ENCODE measurements around the gene HSD3B7. TPM values are rescaled to one million over a fixed set of nuclear protein-coding genes. Genes with fewer than 3 reads are reported as not detected.

The HSD3B7 gene
- total RNA-seq, 1 donor from 2014 or later: 3.5 TPM

DNA sequence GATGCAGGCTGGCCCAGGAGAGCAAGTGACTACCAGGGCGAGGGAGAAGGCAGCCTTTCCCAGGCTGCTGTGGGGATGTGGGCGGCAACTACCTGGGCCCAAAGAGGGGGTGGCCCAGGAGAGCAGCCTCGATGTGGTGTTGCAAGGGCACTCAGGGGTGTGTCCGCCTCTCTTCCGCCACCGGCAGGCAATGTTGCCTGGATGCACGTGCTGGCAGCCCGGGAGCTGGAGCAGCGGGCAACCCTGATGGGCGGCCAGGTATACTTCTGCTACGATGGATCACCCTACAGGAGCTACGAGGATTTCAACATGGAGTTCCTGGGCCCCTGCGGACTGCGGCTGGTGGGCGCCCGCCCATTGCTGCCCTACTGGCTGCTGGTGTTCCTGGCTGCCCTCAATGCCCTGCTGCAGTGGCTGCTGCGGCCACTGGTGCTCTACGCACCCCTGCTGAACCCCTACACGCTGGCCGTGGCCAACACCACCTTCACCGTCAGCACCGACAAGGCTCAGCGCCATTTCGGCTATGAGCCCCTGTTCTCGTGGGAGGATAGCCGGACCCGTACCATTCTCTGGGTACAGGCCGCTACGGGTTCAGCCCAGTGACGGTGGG, 2.7 kb downstream of the HSD3B7 start:
- H3K9me3 Mint-ChIP-seq: no peaks in the 10 kb centered on the region
- H3K4me3 Mint-ChIP-seq: no peak overlapping the region
- H3K36me3 Mint-ChIP-seq: peaks cover 4% of the 10 kb centered on the region
- DNase-seq (ENCODE audit: low spot score in 2 of 2, unreplicated experiment in 2 of 2): no peak
- H3K27ac Mint-ChIP-seq: no peak overlapping the region
- TF ChIP-seq, protein P1, sequence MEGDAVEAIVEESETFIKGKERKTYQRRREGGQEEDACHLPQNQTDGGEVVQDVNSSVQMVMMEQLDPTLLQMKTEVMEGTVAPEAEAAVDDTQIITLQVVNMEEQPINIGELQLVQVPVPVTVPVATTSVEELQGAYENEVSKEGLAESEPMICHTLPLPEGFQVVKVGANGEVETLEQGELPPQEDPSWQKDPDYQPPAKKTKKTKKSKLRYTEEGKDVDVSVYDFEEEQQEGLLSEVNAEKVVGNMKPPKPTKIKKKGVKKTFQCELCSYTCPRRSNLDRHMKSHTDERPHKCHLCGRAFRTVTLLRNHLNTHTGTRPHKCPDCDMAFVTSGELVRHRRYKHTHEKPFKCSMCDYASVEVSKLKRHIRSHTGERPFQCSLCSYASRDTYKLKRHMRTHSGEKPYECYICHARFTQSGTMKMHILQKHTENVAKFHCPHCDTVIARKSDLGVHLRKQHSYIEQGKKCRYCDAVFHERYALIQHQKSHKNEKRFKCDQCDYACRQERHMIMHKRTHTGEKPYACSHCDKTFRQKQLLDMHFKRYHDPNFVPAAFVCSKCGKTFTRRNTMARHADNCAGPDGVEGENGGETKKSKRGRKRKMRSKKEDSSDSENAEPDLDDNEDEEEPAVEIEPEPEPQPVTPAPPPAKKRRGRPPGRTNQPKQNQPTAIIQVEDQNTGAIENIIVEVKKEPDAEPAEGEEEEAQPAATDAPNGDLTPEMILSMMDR (IDR thresholded peaks at IDR 0.05; ENCODE audit: unreplicated experiment): no peak
- H3K27me3 Mint-ChIP-seq (ENCODE audit: low read depth): no peaks in the 10 kb centered on the region
- peaks cover 5% of the 10 kb centered on the region for H3K4me1 Mint-ChIP-seq

DNA sequence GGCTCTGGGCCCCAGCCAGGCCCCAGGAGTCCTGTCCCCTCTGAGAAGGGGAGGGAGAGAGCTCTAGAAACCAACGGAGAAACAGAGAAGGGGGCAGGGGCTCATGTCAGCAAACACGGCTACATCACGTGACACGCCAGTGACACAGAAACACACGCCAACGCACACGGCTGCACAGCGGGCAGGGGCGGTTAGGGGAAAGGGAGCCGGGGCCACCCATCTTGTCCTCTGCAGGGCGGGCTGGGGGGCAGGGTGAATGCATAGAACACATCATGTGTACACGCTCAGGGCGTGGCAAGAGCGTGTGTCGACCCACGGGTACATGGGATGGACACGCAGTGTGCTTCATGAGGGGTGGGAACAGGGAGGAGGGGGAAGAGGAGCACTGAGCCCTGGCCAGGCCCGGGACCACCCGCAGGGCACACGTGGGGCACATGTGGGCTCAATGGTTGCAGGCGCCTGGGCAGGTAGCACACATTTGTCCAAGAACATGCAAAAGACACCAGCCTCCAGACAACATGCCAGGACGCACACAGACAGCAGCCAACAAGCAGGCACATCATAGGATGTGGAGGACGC, 4.6 kb downstream of the HSD3B7 start:
- TF ChIP-seq, protein P1 (IDR thresholded peaks at IDR 0.05; ENCODE audit: unreplicated experiment): no peak
- Mint-ChIP-seq H3K27me3 (ENCODE audit: low read depth) (no peaks in the 10 kb centered on the region), H3K27ac (no peak overlapping the region), H3K4me3 (no peak overlapping the region), H3K36me3 (no peaks in the 10 kb centered on the region), H3K9me3 (no peaks in the 10 kb centered on the region), H3K4me1 (peaks cover 5% of the 10 kb centered on the region)
- DNase-seq (ENCODE audit: low spot score in 2 of 2, unreplicated experiment in 2 of 2): no peak

DNA sequence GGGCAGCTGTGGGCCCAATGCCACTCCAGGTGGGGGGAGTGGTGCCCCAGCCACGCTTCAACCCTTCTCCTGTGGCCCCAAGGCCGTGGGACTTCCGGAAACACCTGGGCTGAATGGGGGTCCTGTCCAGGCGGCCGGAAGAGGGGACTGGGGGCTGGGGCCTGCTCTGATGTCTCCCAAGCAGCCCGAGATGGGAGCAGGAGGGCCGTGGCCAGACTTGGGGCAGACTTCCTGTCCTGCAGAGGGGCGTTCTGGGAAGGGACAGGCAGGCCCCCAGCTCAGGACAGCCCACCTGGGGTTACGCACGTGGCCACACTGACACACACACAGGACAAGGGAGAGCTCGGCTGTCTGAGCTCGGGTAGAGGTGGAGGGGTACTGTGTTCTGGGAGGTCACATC, 5.1 kb downstream of the HSD3B7 start:
- no peak for DNase-seq (ENCODE audit: low spot score in 2 of 2, unreplicated experiment in 2 of 2)
- H3K36me3 Mint-ChIP-seq: no peaks in the 10 kb centered on the region
- H3K4me1 Mint-ChIP-seq: peaks cover 5% of the 10 kb centered on the region
- H3K27me3 Mint-ChIP-seq (ENCODE audit: low read depth): peaks cover 1% of the 10 kb centered on the region
- no peaks in the 10 kb centered on the region for H3K9me3 Mint-ChIP-seq
- H3K4me3 Mint-ChIP-seq: no peak overlapping the region
- H3K27ac Mint-ChIP-seq: no peak overlapping the region
- TF ChIP-seq, protein P1 (IDR thresholded peaks at IDR 0.05; ENCODE audit: unreplicated experiment): no peak

DNA sequence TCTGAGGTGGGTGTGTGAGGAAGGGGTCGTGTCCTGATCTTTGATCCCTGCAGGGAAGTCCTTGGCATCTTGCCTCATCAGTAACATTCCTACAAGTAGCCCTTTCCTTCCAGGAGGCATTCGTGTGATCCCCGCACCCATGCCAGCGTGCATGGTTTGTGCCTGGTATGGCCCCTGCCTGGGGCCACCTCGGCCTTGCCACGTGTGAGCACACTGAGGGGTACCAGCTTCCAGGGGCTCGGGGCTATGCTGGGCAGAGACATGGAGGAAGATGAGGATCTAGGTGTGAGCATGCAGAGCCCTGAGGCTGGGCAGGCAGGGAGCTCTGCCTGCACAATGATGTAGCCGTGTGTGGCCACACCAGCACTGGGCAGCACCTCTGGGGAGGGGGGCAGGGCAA, 6.0 kb downstream of the HSD3B7 start:
- Mint-ChIP-seq H3K4me1 (no peaks in the 10 kb centered on the region), H3K36me3 (no peaks in the 10 kb centered on the region), H3K27ac (no peak overlapping the region), H3K9me3 (no peaks in the 10 kb centered on the region), H3K27me3 (ENCODE audit: low read depth) (peaks cover 5% of the 10 kb centered on the region), H3K4me3 (no peak overlapping the region)
- no peak for DNase-seq (ENCODE audit: low spot score in 2 of 2, unreplicated experiment in 2 of 2)
- TF ChIP-seq, protein P1 (IDR thresholded peaks at IDR 0.05; ENCODE audit: unreplicated experiment): no peak

DNA sequence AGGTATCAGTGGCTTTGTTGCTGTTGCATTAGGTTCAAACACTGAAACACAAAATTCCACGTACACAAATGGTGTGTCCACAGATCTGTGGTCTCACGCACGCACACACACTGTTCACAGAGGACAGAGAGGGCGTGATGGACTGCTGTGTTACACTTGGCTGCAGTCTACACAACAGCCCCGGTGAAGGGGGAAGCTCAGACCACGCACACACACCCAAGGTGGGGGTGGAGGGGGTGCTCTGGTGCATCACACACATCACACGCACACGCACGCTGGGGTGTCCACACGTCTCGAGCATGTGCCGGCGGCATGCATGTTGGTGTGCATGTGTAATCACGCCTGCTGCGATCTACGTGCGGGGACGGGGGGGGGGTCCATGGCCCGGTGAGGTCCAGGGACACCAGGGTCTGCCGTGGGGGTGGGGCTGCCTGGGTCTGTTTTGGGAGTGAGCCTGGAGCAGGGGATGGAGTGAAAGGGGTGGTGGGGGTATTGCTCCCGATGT, 7.3 kb downstream of the HSD3B7 start:
- H3K4me1 Mint-ChIP-seq: peaks cover 8% of the 10 kb centered on the region
- H3K27ac Mint-ChIP-seq: no peak overlapping the region
- DNase-seq (ENCODE audit: low spot score in 2 of 2, unreplicated experiment in 2 of 2): no peak
- H3K27me3 Mint-ChIP-seq (ENCODE audit: low read depth): peaks cover 15% of the 10 kb centered on the region
- H3K4me3 Mint-ChIP-seq: no peak overlapping the region
- H3K36me3 Mint-ChIP-seq: no peaks in the 10 kb centered on the region
- H3K9me3 Mint-ChIP-seq: no peaks in the 10 kb centered on the region
- TF ChIP-seq, protein P1 (IDR thresholded peaks at IDR 0.05; ENCODE audit: unreplicated experiment): no peak

All from mesothelial cell of epicardium (in vitro differentiated cells).